ENCODE data around the gene CROCC2. TPM values are rescaled to one million over a fixed set of nuclear protein-coding genes. Genes with fewer than 3 reads are reported as not detected.

Gene CROCC2
- total and polyA plus RNA-seq, 2 of the 13 experiments (the other 11 are each of a cell fraction or from before 2014, with no cell fraction given) = not detected

DNA sequence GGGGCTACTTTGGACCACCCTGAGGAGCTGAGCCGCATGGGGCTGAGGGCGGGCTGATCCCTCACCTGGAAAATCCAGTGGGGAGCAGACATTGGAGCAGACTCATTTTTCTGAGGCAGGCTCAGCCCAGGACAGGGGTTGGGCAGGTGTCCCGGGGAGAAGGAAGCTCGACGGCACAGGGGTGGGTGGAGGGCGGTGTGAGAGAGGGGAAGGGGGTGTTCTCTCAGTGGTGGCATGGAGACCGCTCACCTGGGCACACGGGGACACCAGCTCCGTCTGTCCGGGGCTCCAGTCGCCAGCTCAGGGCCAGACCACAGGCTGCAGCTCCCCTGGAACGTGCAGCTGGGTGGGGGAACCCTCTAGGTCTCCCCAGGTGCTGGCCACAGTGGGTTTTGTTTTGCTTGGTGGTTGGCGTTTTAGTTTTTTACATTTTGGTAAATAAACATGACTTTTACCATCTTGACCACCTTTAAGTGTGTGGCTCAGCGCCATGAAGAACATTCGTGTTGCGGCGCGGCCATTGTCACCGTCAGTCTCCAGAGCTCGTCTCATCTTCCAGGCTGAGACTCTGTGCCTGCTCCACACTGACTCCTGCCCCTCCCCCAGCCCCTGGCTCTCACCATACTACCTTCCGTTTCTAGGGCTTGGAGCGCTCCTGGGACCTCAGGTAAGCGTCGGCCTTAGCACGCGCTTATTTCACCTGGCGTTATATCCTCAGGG is 5.8 kb upstream of the CROCC2 start (continued):
- TF ChIP-seq HNF1A (IDR thresholded peaks at IDR 0.05; ENCODE audit: low read depth) (no peak), HNF1A (CRISPR knock-in tag; IDR thresholded peaks at IDR 0.05; ENCODE audit: borderline replicate concordance) (no peak)

DNA sequence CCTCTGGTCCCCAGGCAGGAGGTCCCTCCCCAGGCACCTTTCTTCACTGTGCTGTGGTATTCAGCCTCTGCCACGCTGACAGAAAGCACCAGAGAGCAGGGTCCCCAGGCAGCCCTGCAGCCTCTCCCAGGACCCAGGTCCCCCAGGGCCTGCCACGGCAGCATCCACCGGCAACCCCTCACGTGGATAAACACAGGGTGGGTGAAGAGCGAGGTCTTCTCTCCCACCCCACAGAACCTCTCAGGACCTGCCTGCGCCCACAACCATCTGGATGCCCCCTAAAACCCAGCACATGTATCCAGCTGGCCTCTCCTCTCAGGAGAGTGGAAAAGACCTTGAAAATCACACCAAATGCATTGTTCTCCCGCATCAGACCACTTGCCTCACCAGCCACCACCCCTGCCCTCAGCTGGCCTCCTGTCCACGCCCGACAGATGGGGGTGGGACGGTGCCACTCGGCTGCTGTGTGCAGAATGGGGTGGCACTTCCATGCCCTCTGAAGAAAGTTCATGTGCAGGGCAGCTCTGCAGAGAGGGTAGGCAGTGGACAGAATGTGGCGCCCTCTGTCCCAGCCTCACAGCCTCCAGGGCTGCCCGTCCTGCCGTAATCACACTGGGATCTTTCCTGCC is 4.0 kb upstream of the CROCC2 start:
- no peaks in the 10 kb centered on the region for H3K79me2 ChIP-seq (ENCODE audit: insufficient read depth, low read length)
- peaks cover 16 to 58% of the 10 kb centered on the region in 2 experiments for H3K27me3 ChIP-seq (ENCODE audit: control insufficient read depth in 1 of 2, insufficient read depth in 2 of 2, low read length in 2 of 2)
- no peak overlapping the region for H2AFZ ChIP-seq (ENCODE audit: low read length)
- no peaks in the 10 kb centered on the region for H3K9me3 ChIP-seq (ENCODE audit: low read length)
- H3K4me1 ChIP-seq (ENCODE audit: insufficient read depth, low read length) = peaks cover 64% of the 10 kb centered on the region
- ATAC-seq = peak; percentile 32
- FAIRE-seq = no peak
- H3K4me2 ChIP-seq (ENCODE audit: low read depth, low read length) = peak overlapping the region; percentile 45
- no peak overlapping the region for H3K27ac ChIP-seq (ENCODE audit: extremely low read length, insufficient read depth, low read length)
- H3K36me3 ChIP-seq (replicated peaks in 1 of 2; ENCODE audit: control insufficient read depth in 1 of 2, insufficient read depth in 2 of 2, low read length in 2 of 2) = no peaks in the 10 kb centered on the region
- intact Hi-C loops (cut with micrococcal nuclease; ENCODE audit: unreplicated experiment) (loop anchor here (2.0 kb wide), 1 partner anchor 45 kb away; no protein-coding TSS in a partner anchor), in situ Hi-C loops (cut with HindIII; ENCODE audit: extremely low pct_ligation_motif_present, low pct_unique_long_range_greater_than_20kb) (loop anchor here (5.0 kb wide), 1 partner anchor 45 kb away; no protein-coding TSS in a partner anchor)
- H4K20me1 ChIP-seq (ENCODE audit: insufficient read depth, low read length) = no peaks in the 10 kb centered on the region
- DNase-seq (ENCODE audit: low spot score) = no peak
- no peak overlapping the region for H3K9ac ChIP-seq (ENCODE audit: insufficient read depth, low read depth, low read length)
- 28% methylated on average over 9 of the region's 14 CpGs for WGBS (ENCODE audit: low lambda C conversion rate)
- ChIA-PET POLR2A (interaction anchor here (0.9 to 1.6 kb wide), 2 partner anchors 26 to 45 kb away, joined by 3 to 10 read pairs; no protein-coding TSS in a partner anchor), CTCF (ENCODE audit: low intra/inter-chr PET ratio, low total read pairs) (no interaction called here)
- H3K4me3 ChIP-seq (replicated peaks in 1 of 3; ENCODE audit: insufficient read depth in 1 of 3, low read depth in 2 of 3, low read length in 3 of 3) = no peak overlapping the region; a peak in 1 of 6 replicates
- BruUV-seq (replicated peaks) = no TSS peak
- TF ChIP-seq, protein P1, sequence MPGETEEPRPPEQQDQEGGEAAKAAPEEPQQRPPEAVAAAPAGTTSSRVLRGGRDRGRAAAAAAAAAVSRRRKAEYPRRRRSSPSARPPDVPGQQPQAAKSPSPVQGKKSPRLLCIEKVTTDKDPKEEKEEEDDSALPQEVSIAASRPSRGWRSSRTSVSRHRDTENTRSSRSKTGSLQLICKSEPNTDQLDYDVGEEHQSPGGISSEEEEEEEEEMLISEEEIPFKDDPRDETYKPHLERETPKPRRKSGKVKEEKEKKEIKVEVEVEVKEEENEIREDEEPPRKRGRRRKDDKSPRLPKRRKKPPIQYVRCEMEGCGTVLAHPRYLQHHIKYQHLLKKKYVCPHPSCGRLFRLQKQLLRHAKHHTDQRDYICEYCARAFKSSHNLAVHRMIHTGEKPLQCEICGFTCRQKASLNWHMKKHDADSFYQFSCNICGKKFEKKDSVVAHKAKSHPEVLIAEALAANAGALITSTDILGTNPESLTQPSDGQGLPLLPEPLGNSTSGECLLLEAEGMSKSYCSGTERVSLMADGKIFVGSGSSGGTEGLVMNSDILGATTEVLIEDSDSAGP (CRISPR knock-in tag; IDR thresholded peaks at IDR 0.05; ENCODE audit: borderline replicate concordance) = peak; percentile 43
- TF ChIP-seq MYC (CRISPR knock-in tag; IDR thresholded peaks at IDR 0.05; ENCODE audit: borderline replicate concordance) (0 out of 2 replicates have a peak, but pooled peaks have one; percentile 22), ZNF30 (CRISPR knock-in tag; IDR thresholded peaks at IDR 0.05) (no peak), ZBTB7B (CRISPR knock-in tag; IDR thresholded peaks at IDR 0.05) (no peak), PTBP1 (IDR thresholded peaks at IDR 0.05; ENCODE audit: low read depth, low read length, poor library complexity, severe bottlenecking) (peak; percentile 20), ZNF331 (CRISPR knock-in tag; IDR thresholded peaks at IDR 0.05) (no peak), TOPORS (CRISPR knock-in tag; IDR thresholded peaks at IDR 0.05) (no peak)
- TF ChIP-seq, protein P2, sequence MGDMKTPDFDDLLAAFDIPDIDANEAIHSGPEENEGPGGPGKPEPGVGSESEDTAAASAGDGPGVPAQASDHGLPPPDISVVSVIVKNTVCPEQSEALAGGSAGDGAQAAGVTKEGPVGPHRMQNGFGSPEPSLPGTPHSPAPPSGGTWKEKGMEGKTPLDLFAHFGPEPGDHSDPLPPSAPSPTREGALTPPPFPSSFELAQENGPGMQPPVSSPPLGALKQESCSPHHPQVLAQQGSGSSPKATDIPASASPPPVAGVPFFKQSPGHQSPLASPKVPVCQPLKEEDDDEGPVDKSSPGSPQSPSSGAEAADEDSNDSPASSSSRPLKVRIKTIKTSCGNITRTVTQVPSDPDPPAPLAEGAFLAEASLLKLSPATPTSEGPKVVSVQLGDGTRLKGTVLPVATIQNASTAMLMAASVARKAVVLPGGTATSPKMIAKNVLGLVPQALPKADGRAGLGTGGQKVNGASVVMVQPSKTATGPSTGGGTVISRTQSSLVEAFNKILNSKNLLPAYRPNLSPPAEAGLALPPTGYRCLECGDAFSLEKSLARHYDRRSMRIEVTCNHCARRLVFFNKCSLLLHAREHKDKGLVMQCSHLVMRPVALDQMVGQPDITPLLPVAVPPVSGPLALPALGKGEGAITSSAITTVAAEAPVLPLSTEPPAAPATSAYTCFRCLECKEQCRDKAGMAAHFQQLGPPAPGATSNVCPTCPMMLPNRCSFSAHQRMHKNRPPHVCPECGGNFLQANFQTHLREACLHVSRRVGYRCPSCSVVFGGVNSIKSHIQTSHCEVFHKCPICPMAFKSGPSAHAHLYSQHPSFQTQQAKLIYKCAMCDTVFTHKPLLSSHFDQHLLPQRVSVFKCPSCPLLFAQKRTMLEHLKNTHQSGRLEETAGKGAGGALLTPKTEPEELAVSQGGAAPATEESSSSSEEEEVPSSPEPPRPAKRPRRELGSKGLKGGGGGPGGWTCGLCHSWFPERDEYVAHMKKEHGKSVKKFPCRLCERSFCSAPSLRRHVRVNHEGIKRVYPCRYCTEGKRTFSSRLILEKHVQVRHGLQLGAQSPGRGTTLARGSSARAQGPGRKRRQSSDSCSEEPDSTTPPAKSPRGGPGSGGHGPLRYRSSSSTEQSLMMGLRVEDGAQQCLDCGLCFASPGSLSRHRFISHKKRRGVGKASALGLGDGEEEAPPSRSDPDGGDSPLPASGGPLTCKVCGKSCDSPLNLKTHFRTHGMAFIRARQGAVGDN (CRISPR knock-in tag; IDR thresholded peaks at IDR 0.05) = 0 out of 2 replicates have a peak, but pooled peaks have one; percentile 35

Measured in HepG2 (cell line).